ENCODE results near the gene CERS3. TPM values are rescaled to one million over a fixed set of nuclear protein-coding genes. Genes with fewer than 3 reads are reported as not detected.

Gene CERS3
- total and polyA plus RNA-seq, 4 donors: not detected

DNA sequence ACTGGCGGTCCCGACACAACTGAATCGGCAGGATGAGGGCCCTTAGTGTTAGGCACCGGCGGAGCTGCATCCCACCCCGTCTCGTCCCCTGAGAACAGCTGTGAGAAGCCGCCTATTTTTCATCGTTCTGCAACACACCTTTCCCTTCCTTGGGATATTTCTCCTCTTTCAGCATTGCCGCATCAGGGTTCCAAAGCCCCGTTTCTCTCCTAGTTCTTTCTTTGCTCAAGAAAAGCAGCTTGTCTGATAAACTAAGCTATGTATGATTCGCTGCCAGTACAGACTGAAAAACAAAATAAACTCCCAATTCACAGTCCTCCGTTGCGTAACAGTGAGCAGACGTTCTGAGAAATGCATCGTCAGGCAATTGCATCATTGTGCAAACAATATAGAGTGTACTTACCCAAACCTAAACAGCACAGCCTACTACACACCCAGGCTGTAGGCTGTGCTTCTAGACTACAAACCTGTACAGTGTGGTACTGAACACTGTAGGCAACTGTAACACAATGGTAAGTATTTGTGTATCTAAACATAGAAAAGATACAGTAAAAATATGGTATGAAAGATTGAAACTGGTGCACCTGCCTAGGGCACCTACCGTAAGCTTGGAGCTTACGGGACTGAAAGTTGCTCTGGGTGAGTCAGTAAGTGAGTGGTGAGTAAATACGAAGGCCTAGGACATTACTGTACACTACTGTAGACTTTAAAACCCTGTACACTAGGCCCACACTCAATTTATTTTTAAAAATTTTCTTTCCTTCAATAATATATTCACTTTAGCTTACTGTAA lies 178.1 kb downstream of the CERS3 start (continued):
- TF ChIP-seq FOXA1 (IDR thresholded peaks at IDR 0.05) (peak; percentile 71), JUND (IDR thresholded peaks at IDR 0.05) (peak; percentile 85 to 94), TAF1 (conservative IDR thresholded peaks at IDR 0.05) (peak; percentile 9), NR2F2 (IDR thresholded peaks at IDR 0.05) (no peak), HNF4G (IDR thresholded peaks at IDR 0.05) (no peak)
- TF ChIP-seq, protein P1, sequence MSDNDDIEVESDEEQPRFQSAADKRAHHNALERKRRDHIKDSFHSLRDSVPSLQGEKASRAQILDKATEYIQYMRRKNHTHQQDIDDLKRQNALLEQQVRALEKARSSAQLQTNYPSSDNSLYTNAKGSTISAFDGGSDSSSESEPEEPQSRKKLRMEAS (IDR thresholded peaks at IDR 0.05): peak; percentile 34

Small RNA genes lying within 50 kb of the gene (small RNA-seq; reads per million reads assigned to genes)
- gene RNU6-181P (not detected), gene RNU6-322P (not detected)

Other genes starting within 250 kb of the CERS3 start
- gene ADAMTS17, start 187.0 kb downstream of the CERS3 start, total RNA-seq: 10 to 100 TPM in 1 of 2 donors, under 1 TPM in 1; 0.28 to 46.9 TPM
- gene ADAMTS17, start 187.0 kb downstream of the CERS3 start, polyA plus RNA-seq: 10 to 100 TPM in 1 of 2 donors, 1 to 10 TPM in 1; 6.5 to 11.6 TPM
- gene LINS1, start 73.2 kb upstream of the CERS3 start, total RNA-seq: 1 to 10 TPM; 7.4 to 9.1 TPM
- gene LINS1, start 73.2 kb upstream of the CERS3 start, polyA plus RNA-seq: 1 to 10 TPM; 2.9 to 5.2 TPM
- gene ASB7, start 73.6 kb upstream of the CERS3 start, total RNA-seq: 10 to 100 TPM in 1 of 2 donors, 1 to 10 TPM in 1; 9.1 to 12.6 TPM
- 1 to 10 TPM; 3.7 to 3.8 TPM for gene ASB7, start 73.6 kb upstream of the CERS3 start, polyA plus RNA-seq

Data from liver (tissue), 6 donors.